ENCODE measurements around the gene FMO1. TPM values are rescaled to one million over a fixed set of nuclear protein-coding genes. Genes with fewer than 3 reads are reported as not detected.

FMO1 gene
- polyA plus RNA-seq, 2 of the 4 experiments (the other 2 are of a cell fraction) = not detected

DNA sequence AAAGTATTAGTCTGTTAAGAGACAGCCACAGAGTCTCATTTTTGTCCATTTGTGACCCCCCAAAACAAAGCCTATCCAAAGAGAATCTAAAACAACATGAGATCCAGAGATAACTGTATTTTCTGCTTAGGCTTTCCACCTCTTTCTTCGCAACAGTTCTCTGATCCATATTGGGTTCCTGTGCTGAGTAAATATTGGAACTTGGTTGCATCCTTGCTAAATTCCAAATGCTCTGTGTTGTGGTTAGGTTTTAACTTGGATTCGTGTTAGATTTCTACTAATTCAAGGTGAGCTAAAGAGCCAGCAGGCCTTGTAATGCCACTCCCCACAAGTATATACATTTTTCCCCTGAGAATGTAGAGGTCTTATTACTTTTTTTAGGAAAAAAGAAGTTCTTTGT is 29.2 kb downstream of the FMO1 start:
- ATAC-seq (no peak), FAIRE-seq (no peak), DNase-seq (ENCODE audit: low read depth in 1 of 2, low spot score in 1 of 2) (no peak)
- no peak overlapping the region for H3K4me2 ChIP-seq
- CTCF ChIA-PET = no interaction called here
- POLR2A ChIA-PET = no interaction called here
- H3K4me3 ChIP-seq = no peak overlapping the region
- 3% methylated on average over 2 of the region's 2 CpGs for WGBS (ENCODE audit: missing lambda C conversion rate)
- H3K4me1 ChIP-seq = no peaks in the 10 kb centered on the region
- no peak for TF ChIP-seq ZSCAN20 (CRISPR knock-in tag; IDR thresholded peaks at IDR 0.05)
- no peak for TF ChIP-seq RCOR1 (IDR thresholded peaks at IDR 0.05; ENCODE audit: low read depth, low read length)
- no peak for TF ChIP-seq HEYL (CRISPR knock-in tag; IDR thresholded peaks at IDR 0.05)
- no peak for TF ChIP-seq CHD2 (IDR thresholded peaks at IDR 0.05; ENCODE audit: low read length, partially characterized antibody)
- TF ChIP-seq, protein P1, sequence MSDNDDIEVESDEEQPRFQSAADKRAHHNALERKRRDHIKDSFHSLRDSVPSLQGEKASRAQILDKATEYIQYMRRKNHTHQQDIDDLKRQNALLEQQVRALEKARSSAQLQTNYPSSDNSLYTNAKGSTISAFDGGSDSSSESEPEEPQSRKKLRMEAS (IDR thresholded peaks at IDR 0.05) = no peak
- TF ChIP-seq, protein P2, sequence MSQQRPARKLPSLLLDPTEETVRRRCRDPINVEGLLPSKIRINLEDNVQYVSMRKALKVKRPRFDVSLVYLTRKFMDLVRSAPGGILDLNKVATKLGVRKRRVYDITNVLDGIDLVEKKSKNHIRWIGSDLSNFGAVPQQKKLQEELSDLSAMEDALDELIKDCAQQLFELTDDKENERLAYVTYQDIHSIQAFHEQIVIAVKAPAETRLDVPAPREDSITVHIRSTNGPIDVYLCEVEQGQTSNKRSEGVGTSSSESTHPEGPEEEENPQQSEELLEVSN (IDR thresholded peaks at IDR 0.05; ENCODE audit: borderline replicate concordance, low read depth) = no peak
- TF ChIP-seq KDM5A (IDR thresholded peaks at IDR 0.05) = no peak
- no peak for TF ChIP-seq GATA3 (IDR thresholded peaks at IDR 0.05; ENCODE audit: borderline replicate concordance)
- no peak for TF ChIP-seq TP53 (CRISPR knock-in tag; IDR thresholded peaks at IDR 0.05)
- no peaks in the 10 kb centered on the region for H3K9me3 ChIP-seq
- H3K27ac ChIP-seq = no peak overlapping the region

DNA sequence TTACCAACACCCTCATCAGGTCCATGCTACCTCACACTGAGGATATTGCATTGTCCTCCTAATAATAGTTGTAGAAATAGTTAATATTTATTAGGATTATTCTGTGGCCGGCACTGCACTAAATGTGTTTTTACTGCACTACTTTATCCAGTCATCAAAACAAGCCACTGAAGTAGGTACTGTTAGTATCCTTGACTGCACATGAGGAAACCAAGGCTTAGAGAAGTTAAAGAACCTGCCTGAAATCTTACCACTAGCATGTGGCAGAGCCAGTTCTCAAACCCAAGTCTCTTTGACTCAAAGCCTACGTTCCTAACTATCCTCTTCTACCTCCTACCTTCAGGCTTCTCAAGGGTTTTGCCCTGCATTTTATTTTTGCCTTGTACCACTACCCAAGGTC is 30.9 kb downstream of the FMO1 start:
- Histone ChIP-seq H3K9me3 (no peaks in the 10 kb centered on the region), H3K4me2 (no peak overlapping the region), H3K4me1 (no peaks in the 10 kb centered on the region), H3K4me3 (no peak overlapping the region), H3K27ac (no peak overlapping the region)
- FAIRE-seq (no peak), DNase-seq (ENCODE audit: low read depth in 1 of 2, low spot score in 1 of 2) (no peak), ATAC-seq (no peak)
- WGBS (ENCODE audit: missing lambda C conversion rate) = 28% methylated on average over 2 of the region's 2 CpGs
- POLR2A ChIA-PET = no interaction called here
- CTCF ChIA-PET = interaction anchor here (0.6 kb wide), 1 partner anchor 479 kb away, joined by 3 read pairs; no protein-coding TSS in a partner anchor
- TF ChIP-seq SMC3 (IDR thresholded peaks at IDR 0.05) (no peak), FOSB (CRISPR knock-in tag; IDR thresholded peaks at IDR 0.05) (no peak), FOXS1 (CRISPR knock-in tag; IDR thresholded peaks at IDR 0.05) (no peak), JUNB (IDR thresholded peaks at IDR 0.05) (no peak), BHLHE40 (IDR thresholded peaks at IDR 0.05; ENCODE audit: low read depth, low read length) (no peak), KDM1A (IDR thresholded peaks at IDR 0.05; ENCODE audit: low read depth) (no peak), HOXB5 (CRISPR knock-in tag; IDR thresholded peaks at IDR 0.05) (no peak), GATA3 (IDR thresholded peaks at IDR 0.05; ENCODE audit: borderline replicate concordance) (no peak), CHD2 (IDR thresholded peaks at IDR 0.05; ENCODE audit: low read length, partially characterized antibody) (no peak), ZSCAN20 (CRISPR knock-in tag; IDR thresholded peaks at IDR 0.05) (no peak), HDAC2 (IDR thresholded peaks at IDR 0.05) (no peak), CBX2 (IDR thresholded peaks at IDR 0.05; ENCODE audit: borderline replicate concordance, low read depth) (no peak), TP53 (CRISPR knock-in tag; IDR thresholded peaks at IDR 0.05) (no peak), PHF8 (IDR thresholded peaks at IDR 0.05; ENCODE audit: borderline replicate concordance, low read depth) (no peak)
- TF ChIP-seq, protein P3, sequence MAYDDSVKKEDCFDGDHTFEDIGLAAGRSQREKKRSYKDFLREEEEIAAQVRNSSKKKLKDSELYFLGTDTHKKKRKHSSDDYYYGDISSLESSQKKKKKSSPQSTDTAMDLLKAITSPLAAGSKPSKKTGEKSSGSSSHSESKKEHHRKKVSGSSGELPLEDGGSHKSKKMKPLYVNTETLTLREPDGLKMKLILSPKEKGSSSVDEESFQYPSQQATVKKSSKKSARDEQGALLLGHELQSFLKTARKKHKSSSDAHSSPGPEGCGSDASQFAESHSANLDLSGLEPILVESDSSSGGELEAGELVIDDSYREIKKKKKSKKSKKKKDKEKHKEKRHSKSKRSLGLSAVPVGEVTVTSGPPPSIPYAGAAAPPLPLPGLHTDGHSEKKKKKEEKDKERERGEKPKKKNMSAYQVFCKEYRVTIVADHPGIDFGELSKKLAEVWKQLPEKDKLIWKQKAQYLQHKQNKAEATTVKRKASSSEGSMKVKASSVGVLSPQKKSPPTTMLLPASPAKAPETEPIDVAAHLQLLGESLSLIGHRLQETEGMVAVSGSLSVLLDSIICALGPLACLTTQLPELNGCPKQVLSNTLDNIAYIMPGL (CRISPR knock-in tag; IDR thresholded peaks at IDR 0.05; ENCODE audit: borderline replicate concordance) = no peak
- TF ChIP-seq, protein P2 (IDR thresholded peaks at IDR 0.05; ENCODE audit: borderline replicate concordance, low read depth) = no peak
- TF ChIP-seq, protein P4, sequence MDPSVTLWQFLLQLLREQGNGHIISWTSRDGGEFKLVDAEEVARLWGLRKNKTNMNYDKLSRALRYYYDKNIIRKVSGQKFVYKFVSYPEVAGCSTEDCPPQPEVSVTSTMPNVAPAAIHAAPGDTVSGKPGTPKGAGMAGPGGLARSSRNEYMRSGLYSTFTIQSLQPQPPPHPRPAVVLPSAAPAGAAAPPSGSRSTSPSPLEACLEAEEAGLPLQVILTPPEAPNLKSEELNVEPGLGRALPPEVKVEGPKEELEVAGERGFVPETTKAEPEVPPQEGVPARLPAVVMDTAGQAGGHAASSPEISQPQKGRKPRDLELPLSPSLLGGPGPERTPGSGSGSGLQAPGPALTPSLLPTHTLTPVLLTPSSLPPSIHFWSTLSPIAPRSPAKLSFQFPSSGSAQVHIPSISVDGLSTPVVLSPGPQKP (IDR thresholded peaks at IDR 0.05; ENCODE audit: low read depth, low read length) = no peak
- TF ChIP-seq, protein P5, sequence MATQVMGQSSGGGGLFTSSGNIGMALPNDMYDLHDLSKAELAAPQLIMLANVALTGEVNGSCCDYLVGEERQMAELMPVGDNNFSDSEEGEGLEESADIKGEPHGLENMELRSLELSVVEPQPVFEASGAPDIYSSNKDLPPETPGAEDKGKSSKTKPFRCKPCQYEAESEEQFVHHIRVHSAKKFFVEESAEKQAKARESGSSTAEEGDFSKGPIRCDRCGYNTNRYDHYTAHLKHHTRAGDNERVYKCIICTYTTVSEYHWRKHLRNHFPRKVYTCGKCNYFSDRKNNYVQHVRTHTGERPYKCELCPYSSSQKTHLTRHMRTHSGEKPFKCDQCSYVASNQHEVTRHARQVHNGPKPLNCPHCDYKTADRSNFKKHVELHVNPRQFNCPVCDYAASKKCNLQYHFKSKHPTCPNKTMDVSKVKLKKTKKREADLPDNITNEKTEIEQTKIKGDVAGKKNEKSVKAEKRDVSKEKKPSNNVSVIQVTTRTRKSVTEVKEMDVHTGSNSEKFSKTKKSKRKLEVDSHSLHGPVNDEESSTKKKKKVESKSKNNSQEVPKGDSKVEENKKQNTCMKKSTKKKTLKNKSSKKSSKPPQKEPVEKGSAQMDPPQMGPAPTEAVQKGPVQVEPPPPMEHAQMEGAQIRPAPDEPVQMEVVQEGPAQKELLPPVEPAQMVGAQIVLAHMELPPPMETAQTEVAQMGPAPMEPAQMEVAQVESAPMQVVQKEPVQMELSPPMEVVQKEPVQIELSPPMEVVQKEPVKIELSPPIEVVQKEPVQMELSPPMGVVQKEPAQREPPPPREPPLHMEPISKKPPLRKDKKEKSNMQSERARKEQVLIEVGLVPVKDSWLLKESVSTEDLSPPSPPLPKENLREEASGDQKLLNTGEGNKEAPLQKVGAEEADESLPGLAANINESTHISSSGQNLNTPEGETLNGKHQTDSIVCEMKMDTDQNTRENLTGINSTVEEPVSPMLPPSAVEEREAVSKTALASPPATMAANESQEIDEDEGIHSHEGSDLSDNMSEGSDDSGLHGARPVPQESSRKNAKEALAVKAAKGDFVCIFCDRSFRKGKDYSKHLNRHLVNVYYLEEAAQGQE (IDR thresholded peaks at IDR 0.05) = no peak

Measured in A549 (cell line).